Stimulated activated CD8-positive, alpha-beta memory T cell treated with anti-CD3 and anti-CD28 coated beads, Interleukin-15, amount 100 ng/mL, for 4 hours (primary cell): ENCODE data around the gene WDR70.
"Not testable (repeated sequence)": the region's sequence is repeated elsewhere in the genome, so short reads cannot be mapped to it uniquely, and the experiment has no call there.

Experiments
- DNase-seq, 2 donors: peaks; one replicate each; pipeline ENCODE4 v3.0.0-alpha.2; 2020; ENCODE audit warnings: low read depth in 2 of 2

WDR70 gene

DNA sequence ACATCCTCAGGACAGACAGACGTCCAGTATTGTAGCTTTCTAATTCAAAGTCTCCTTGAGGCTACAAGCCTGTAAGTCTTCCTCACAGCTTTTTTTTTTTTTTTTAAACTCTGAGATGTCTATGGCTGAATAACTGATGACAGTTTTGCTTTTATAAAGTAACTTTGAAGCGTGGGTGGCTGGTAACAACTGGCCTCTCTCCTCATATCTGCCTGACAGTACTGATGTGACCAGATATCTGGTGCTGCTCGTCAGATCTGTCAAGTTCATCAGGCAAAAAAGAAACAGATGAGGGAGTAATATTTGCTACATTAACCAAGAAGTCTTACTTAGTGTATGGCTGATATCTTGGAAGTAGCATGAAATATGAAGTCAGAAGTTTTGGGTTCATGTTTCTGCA lies 388.1 kb downstream of the WDR70 start:
- no peak for DNase-seq

DNA sequence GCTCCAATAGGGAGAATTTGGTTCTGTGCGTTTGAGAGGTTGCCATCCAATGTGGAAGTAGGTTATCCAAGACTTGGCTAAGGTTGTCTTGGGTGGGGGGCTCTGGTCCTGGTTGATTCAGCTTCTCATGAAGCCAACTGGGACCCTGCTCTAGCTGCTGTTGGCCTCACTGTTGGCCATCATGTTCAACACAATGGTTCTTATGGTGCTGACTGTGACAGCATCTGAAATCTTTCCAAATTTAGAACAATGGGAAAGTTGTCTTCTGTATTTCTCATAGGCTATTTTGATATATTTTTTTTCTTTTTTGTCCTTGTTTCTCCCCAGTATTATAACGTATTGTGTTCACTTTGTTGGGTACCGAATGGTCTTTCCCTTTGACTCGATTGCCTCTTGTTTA lies 388.8 kb downstream of the WDR70 start:
- DNase-seq: no peak

DNA sequence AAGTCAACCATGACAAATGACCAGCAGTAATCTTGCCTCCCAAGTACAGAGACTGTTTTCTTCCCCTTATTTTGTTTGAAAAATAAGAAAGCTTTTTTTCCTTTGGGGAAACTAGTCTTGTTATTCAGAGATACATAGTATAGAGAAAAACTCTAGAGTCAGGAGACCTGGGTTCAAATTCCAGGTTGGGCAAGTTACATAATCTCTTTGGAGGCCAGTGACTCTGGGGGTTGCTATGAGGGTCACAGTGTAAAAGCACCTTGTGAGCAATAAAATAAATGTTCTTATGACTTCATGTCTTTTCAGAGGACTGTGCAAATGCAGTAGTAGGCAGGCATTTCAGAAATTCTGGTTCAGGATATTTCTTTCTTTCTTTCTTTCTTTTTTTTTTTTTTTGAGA lies 389.3 kb downstream of the WDR70 start:
- DNase-seq: no peak

DNA sequence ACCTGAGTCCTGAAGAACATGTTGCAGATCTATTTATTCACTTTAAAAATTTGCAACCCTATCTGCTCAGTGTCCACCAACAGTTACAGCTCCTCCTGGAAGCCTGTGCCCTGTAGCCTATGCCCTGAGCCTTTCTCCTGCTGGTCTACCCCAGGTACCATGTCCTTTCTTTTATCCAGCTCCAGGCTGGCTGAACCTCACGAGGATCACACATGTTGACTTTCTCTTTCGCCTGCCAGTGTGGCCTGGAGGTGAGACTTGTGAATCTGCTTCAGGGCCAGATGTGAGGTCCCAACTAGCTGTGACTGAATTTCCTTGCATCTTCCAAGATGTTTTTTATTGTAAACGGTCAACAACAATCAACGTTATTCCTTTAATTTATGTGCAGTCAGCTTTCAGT lies 390.0 kb downstream of the WDR70 start:
- no peak for DNase-seq

DNA sequence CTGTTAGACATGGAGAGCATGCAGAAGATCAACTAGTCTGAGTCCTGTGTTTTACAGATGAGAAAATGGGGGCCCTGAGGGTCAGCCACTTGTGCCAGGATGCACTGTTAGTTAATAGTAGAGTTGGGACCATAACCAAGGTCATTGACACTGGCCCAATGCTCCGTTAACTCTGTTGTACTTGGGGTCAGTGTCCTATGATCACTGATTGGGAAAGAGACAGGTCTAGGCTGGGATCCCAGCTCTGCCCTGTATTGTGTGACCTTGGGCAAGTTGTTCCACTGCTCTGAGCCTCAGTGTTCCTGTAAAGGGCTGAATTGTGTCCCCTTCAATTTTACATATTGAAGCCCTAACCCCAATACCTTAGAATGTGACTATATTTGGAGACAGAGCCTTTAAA lies 390.7 kb downstream of the WDR70 start:
- DNase-seq: no peak

DNA sequence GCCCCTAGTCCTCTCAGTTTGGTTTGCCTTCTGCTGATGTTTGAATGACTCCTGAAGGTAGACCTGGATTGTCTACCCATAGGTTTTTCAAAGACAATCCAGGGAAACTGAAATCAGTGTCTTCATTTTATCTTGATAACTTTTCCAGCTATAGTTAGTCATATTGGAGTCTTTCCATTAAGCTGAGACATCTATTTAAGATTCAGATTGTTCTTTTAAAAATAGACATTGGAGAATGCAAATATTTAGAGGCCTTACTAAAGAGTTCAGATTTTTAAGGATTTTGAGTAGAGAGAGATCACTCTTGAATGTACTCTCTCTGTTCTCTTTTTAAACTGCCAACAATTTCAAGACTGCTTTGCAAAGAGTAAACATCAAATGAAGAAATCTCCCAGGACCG lies 391.7 kb downstream of the WDR70 start:
- no peak for DNase-seq

DNA sequence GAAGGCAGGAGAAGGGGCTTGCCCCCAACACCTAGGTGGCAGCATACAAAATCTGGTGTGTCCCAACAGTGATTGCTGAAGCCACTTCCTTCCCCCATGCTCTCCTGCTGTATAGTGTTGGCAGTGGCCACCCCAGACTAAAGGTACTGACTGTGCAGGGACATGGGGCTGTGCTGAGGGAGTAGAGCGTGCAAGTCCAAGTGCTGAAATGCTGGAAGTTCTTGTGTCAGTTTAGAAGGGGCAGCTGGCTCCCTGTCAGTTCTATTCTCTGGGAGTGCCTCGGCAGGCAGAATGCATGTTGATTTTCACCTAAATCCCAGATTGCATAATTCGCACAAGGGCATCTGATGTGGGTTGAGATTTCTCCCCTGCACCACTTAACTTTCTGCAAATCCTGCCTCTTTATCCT lies 392.1 kb downstream of the WDR70 start:
- DNase-seq: no peak

DNA sequence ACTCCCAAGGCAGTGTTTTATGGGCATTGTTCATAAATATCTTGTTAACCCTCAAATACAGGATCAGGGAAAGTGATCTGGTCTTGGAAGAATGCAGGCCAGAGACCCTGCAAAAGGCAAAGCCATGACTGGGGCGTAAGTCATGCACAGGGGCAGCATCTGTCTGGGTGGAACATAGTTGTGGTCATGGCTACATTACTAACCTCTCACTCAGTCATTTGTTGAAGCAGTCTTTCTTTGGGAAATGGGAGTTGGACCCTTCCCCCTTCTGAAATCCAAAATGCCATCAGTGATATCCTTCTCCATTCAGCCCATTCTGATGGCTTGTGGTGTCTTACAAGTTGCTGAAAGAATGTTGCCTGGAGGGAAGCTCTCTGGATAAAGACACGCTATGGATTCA lies 392.6 kb downstream of the WDR70 start:
- DNase-seq: no peak

DNA sequence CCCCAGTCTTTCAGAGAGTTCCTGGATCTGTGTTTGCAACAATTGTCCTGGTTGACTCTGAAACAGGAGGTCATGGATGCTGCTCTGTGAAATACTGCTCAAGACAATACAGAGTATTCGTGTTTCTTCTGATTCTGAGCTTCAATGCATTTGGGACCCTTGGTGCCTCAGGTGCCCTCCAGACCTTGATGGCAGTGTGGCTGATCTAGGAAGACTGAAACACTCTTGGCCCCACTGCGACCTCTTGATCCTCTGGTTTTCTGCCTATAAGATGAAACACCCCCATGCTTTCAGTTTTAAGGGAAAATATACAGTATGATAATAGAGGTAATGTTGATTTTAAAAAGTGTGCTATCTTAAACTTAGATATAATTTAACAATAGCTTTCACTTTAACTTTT lies 393.1 kb downstream of the WDR70 start:
- DNase-seq: no peak

DNA sequence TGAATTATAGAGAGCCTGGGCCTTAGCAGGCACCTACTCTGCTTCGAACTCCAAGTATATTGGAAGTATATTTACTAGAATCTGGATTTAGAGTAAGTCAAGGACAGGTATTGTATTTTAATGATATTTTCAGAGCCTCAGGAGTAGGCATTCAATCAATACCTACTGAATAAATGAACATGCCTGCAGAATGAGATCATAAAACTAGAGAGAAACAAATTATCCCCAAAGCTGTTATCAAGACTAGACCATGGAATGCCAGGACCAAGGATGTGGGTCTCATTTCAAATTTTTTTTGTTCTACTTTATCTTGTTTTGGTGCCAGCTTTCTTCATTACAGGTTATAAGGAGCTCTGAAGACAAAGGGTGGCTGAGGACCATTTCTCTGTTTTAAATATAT lies 394.7 kb downstream of the WDR70 start:
- no peak for DNase-seq

DNA sequence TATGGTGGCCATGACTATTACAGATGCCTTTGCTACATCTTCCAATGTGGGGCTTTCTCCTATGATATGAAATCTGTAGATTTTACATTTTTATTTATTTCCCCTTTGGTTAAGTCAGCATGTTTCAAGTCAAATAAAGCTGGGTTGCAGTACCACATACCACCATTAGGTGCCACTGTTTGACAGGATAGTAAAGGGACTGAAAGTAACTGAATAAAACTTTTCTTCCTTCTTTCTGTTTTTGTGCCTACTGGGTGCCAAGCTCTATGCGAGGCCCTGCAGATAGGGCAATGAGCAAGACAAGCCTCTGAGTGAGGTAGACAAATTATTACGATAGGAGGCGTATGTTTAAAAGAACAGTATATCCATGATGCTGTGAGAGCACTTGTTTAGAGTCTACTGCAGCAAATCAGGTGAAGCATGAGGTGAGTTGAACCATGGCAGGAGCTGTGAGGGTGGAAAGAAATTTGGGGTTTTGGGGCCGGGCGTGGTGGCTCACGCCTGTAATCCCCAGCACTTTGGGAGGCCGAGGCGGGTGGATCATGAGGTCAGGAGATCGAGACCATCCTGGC lies 395.9 kb downstream of the WDR70 start:
- DNase-seq: no peak

DNA sequence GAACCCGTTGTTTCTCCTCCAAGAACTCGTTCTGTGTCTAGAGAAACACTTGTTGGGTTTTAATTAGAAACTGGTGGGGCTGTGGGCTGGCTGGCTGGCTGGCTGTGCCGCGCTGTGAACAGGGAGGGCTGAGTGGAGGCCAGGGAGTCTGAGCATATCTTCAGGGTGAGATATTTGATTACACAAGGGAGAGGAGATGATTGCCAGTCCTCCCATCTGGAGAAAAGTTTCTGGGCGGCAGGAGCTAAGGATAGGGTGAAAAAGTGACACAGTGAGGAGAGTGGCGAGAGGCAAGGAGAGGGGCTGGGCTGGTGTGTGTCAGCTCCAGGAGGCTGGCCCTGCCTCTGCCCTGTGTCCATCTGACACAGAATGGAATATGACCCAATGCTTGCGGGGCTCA lies 397.7 kb downstream of the WDR70 start:
- DNase-seq: no peak

DNA sequence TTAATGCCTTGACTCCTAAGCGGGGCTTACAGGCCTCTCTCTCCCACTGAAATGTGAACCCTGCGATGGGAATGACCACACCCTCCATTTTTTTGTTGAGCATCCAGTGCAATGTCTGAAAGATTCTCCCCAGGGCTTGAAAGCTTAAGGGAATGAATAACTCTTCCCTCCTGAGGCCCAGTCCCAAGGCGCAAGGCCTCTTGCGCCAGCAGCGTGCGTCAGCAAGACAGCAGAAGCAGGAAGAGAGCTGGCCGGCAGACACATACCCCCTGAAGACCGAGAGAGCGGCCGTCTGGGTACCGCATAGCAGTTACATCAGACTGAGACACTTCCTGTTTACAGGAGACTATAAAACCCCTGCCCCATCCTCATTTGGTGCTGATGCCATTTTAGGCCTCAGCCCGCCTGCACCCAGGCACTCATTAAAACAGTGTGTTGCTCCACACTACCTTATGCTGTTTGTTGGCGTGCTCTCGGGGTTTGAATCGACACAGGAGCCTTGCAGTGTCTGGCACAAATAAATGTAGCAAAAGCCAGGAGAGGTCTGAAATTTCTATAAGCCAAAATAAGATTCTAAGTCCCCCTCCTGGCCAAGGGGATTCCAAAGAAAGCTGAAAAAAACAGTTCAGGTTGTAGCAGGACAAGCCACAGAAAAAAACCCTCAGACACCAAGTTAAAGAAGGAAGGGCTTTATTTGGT lies 398.5 kb downstream of the WDR70 start:
- no peak for DNase-seq

DNA sequence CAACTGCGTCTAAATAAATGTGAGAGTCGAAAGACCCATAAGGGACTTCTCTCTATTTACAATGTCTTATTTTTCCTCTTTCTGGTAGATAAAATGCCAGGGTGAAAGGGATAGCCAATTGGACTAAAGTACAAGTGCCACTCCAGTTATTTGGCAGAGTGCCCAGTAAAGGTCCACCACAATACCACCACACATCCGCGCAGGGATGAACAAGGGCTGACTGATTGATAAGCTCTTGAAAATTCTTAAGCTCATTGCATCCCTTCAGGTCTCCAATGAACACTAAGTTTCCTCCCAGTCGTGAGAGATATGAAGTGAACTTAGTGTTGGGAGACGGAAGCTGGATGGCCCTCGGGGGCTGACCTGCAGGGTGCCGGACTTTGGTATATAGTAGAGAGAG lies 402.3 kb downstream of the WDR70 start:
- not testable (repeated sequence) for DNase-seq

DNA sequence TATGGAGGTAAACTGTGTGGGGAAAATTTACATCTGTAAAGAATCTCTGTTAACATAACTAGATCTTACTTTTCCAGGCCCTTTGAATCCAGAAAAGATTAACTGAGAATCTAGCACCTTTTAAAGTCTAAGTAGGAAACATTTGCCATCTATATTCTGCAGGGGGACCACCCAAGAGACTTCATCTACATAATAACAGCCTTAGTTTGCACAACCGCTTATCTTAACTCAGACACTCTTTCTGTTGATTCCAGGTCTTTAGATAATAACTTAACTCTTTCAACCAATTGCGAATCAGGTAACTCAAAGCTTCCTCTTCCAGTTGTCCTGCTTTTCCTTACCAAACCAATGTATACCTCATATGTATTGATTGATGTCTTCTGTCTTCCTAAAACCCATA lies 407.3 kb downstream of the WDR70 start:
- no peak for DNase-seq

DNA sequence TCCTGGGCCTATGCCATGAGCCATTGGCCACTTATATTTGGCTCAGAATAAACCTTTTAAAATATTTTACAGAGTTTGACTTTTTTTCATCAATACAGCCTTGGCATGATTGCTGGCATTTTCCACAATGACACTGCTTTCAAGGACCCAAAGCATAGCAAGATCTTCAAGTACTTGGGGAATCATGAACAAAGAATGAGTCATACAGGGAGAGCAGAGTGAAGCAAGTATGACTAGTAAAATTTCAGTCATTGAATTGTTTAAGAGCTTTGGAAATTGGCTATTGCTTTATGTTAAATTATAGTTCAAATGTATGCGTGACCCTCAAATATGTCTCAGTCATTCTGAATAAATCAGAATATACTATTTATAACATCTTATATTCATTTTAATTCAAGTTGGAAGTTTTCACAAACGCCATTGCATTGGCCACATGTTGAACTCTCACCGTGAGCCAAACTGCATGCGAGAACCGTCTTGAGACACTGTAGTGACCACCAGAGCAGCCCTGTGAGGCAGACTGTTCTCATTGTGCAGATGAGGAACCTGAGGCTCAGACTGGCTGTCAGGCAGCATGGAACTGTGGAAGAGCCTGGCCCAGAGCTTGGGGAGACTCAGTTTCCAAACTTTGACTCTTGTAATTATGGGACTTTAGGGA lies 407.9 kb downstream of the WDR70 start:
- DNase-seq: no peak

DNA sequence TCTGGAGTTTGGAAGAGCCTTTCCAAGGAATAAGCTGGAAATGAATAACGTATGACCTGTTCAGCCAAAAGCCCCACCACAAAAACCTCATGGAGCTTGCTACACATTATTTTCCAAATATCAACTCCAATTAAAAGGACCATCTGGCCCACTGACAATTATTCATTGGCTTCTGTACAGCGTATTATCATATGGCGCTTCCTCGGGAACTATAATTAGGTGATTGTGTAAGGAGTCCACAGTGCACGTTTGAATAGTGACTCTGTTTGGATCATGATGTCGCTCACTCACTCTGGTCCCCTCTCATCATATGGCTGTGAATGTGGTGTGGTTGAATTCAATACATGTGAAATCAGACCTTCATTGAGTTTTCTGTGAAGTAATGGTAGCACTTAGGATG lies 408.6 kb downstream of the WDR70 start:
- DNase-seq: no peak

DNA sequence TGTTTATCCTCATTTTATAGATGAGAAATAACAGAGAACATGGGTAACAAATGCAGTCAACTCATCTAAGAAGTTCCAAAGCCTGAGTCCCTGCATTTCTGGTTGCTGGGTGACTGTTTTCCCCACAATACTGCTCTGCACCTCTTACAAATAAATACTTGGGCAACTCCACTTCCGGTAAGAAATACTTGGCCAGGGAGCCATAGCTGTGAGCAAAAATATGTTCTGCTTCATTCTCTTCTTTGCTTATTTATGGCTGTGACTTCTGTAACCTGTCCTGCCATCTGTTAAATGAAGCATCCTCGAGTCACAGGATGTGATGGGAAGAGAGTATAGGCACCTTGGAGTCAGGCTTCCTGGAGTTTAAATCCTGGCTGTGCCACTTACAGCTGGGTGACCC lies 410.9 kb downstream of the WDR70 start:
- no peak for DNase-seq

DNA sequence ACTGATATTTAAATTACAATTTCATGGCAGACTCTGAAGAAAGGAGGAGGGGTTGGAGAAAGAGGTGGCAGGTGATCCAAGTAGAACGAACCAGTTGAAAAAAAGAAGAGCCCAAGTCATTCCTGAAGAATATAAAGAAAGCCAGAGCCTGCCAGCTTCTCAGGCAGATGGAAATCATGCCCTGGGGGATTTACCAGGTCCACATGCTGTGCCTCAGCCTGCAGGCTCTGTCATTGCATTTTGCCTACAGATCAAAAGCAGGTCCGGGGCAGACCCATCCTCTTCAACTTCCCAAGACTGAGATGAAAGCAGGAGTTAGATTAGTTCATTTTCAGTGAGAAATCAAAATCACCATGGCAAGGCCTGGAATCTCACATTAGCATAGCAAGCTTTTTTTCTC lies 412.2 kb downstream of the WDR70 start:
- no peak for DNase-seq

DNA sequence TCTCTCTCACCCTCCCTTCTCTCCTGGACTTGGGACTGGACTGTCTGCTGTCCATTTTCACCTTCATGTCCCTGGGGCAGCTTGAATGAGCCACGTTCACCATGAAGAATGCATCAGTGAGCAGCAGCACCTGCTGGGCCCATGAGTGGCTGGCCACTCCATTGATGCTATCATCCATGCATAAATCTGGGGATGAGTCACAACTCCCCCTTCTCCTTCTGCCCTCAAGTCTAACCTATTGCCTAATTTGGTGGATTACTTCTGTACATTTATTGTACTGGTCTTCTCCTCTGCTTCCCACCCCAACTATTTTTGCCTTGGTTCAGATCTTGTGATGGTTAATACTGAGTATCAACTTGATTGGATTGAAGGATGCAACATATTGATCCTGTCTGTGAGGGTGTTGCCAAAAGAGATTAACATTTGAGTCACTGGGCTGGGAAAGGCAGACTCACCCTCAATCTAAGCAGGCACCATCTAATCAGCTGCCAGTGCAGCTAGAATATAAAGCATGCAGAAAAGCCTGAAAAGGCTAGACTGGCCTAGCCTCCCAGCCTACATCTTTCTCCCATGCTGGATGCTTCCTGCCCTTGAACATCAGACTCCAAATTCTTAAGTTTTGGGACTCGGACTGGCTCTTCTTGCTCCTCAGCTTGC lies 414.0 kb downstream of the WDR70 start:
- no peak for DNase-seq

DNA sequence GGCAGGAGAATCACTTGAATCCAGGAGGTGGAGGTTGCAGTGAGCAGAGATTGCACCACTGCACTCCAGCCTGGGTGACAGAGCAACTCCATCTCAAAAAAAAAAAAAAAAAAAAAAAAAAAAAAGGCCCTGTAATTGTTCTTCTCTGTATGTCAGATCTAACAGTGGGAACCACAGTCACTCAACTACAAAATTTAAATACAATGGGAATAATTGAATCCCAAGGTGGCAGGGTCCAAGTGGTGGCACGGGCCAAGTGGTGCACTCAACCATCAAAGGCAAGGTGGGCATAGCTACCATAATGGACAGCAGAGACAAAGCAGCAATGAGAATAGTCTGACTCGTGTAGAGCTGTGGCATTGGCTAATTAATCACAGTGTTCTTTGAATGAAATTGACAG lies 416.2 kb downstream of the WDR70 start:
- DNase-seq: not testable (repeated sequence)

DNA sequence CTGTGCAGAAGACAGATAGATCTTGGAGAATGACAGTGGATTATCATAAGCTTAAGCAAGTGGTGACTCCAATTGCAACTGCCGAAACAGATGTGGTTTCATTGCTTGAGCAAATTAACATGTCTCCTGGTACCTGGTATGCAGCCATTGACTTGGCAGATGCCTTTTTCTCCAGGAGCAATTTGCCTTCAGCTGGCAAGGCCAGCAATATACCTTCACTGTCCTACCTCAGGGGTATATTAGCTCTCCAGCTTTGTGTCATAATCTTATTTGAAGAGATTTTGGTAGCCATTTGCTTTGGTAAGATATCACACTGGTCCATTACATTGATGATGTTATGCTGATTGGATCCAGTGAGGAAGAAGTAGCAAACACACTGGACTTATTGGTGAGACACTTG lies 417.3 kb downstream of the WDR70 start:
- DNase-seq: not testable (repeated sequence)

DNA sequence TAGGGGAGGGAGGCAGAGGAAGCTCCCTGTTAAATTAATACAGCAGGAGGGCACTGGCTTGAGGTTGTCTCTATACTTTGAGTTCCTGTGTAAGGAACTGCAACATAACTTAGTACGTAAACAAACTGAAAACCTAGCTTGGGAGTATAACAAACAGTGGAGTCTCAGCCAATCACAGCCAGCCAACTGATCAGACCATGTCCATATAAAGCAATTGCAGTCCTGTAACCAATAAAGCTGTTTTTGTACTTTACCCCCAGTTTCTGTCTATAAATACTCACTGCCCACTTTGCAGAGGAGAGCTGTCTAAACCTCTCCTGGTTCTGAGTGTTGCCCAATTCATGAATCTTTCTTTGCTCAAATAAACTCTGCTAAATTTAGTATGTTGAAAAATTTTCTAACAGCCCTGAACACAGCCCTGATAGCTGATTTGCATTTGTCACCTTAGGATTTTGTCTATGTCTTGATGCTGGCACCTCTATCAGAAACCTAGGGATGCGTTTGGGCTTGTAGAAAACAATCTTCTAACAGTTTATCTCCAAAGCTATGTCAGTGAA lies 420.8 kb downstream of the WDR70 start:
- DNase-seq: no peak
